GM23338 (cell line): Measurements from ENCODE around the gene QSOX1. TPM values are rescaled to one million over a fixed set of nuclear protein-coding genes. Genes with fewer than 3 reads are reported as not detected.

Experiments used
- ATAC-seq: fragments of 200-7000 bp; cut with Tn5 transposase; 3 replicates; pipeline ENCODE4 v1.9.1; 2020
- DNase-seq: peaks from one replicate; pipeline ENCODE4 v3.0.0-alpha.2; 2015; ENCODE audit warnings: low spot score
- H2AFZ ChIP-seq: fragments of 200-600 bp; sonication (generic); 2 replicates; pipeline ENCODE4 v1.8.0; 2016; ENCODE audit warnings: antibody characterized with exemption, mild to moderate bottlenecking, moderate library complexity
- H3F3A ChIP-seq: fragments of 200-600 bp; sonication (generic); replicated peaks from 2 replicates; pipeline ENCODE4 v1.8.0; 2017; ENCODE audit warnings: antibody characterized with exemption, mixed run types, low read depth
- H3K27ac ChIP-seq: fragments of 200-600 bp; sonication (generic); 2 replicates; pipeline ENCODE4 v1.6.1; 2016; ENCODE audit warnings: low read depth
- H3K27me3 ChIP-seq: fragments of 200-600 bp; sonication (generic); 2 replicates; pipeline ENCODE4 v1.8.0; 2016; ENCODE audit warnings: mild to moderate bottlenecking, mixed run types, moderate library complexity; ENCODE audit not compliant: insufficient read depth
- H3K36me3 ChIP-seq: fragments of 200-600 bp; sonication (generic); 2 replicates; pipeline ENCODE4 v1.8.0; 2016; ENCODE audit warnings: mild to moderate bottlenecking; ENCODE audit not compliant: insufficient read depth
- H3K4me1 ChIP-seq: fragments of 200-600 bp; sonication (generic); 2 replicates; pipeline ENCODE4 v1.8.0; 2016; ENCODE audit warnings: mild to moderate bottlenecking, moderate library complexity; ENCODE audit not compliant: insufficient read depth
- H3K4me2 ChIP-seq: fragments of 200-600 bp; sonication (generic); 2 replicates; pipeline ENCODE4 v1.7.1; 2017; ENCODE audit warnings: mixed run types
- H3K4me3 ChIP-seq: fragments of 200-600 bp; sonication (generic); 2 replicates; pipeline ENCODE4 v1.6.1; 2016; ENCODE audit warnings: mixed run types
- H3K79me2 ChIP-seq: fragments of 200-600 bp; sonication (generic); replicated peaks from 2 replicates; pipeline ENCODE4 v1.8.0; 2017; ENCODE audit warnings: mild to moderate bottlenecking; ENCODE audit not compliant: insufficient read depth
- H3K9me2 ChIP-seq: fragments of 200-600 bp; sonication (generic); 2 replicates; pipeline ENCODE4 v1.8.0; 2017; ENCODE audit not compliant: insufficient read depth
- H4K20me1 ChIP-seq: fragments of 200-600 bp; sonication (generic); replicated peaks from 2 replicates; pipeline ENCODE4 v1.8.0; 2017; ENCODE audit warnings: mild to moderate bottlenecking; ENCODE audit not compliant: insufficient read depth
- H3K27ac Mint-ChIP-seq: 2 replicates; pipeline ENCODE4 v1.8.0; 2020; ENCODE audit warnings: inconsistent platforms, mild to moderate bottlenecking, moderate library complexity, mixed read lengths
- H3K27me3 Mint-ChIP-seq: 3 replicates; pipeline ENCODE4 v1.8.0; 2022; ENCODE audit warnings: low read depth, mild to moderate bottlenecking, moderate library complexity, mixed read lengths, inconsistent platforms; ENCODE audit not compliant: insufficient read depth, poor library complexity
- H3K36me3 Mint-ChIP-seq: 3 replicates; pipeline ENCODE4 v1.8.0; 2021; ENCODE audit warnings: low read depth, mild to moderate bottlenecking, inconsistent platforms, moderate library complexity, mixed read lengths
- H3K4me1 Mint-ChIP-seq: 3 replicates; pipeline ENCODE4 v1.8.0; 2020; ENCODE audit warnings: mild to moderate bottlenecking, inconsistent platforms, mixed read lengths
- H3K4me3 Mint-ChIP-seq: 3 replicates; pipeline ENCODE4 v1.8.0; 2021; ENCODE audit warnings: moderate library complexity, mild to moderate bottlenecking, inconsistent platforms, mixed read lengths
- H3K9me3 Mint-ChIP-seq: 3 replicates; pipeline ENCODE4 v1.8.0; 2020; ENCODE audit warnings: moderate library complexity, mild to moderate bottlenecking, inconsistent platforms, mixed read lengths
- CREB1 ChIP-seq: fragments of 250-450 bp; sonication (Bioruptor Pico); IDR thresholded peaks from 2 replicates; pipeline ENCODE4 v1.5.0; 2020; ENCODE audit warnings: low read depth, mild to moderate bottlenecking, moderate library complexity
- EZH2 ChIP-seq: fragments of 200-600 bp; sonication (generic); IDR thresholded peaks from one replicate; pipeline ENCODE4 v1.8.0; 2017; ENCODE audit warnings: antibody characterized with exemption, mild to moderate bottlenecking, low read depth; ENCODE audit not compliant: unreplicated experiment
- EZH2phosphoT487 ChIP-seq: fragments of 200-600 bp; sonication (generic); IDR thresholded peaks from one replicate; pipeline ENCODE4 v1.8.1; 2018; ENCODE audit warnings: antibody characterized with exemption; ENCODE audit not compliant: unreplicated experiment
- JUNB ChIP-seq: IDR thresholded peaks from one replicate; pipeline ENCODE4 v1.6.1; 2016; ENCODE audit warnings: antibody characterized with exemption; ENCODE audit not compliant: unreplicated experiment
- NANOG ChIP-seq: IDR thresholded peaks from 2 replicates; pipeline ENCODE4 v1.6.1; 2016; ENCODE audit warnings: antibody characterized with exemption, borderline replicate concordance
- POLR2AphosphoS5 ChIP-seq: IDR thresholded peaks from 2 replicates; pipeline ENCODE4 v1.6.1; 2016; ENCODE audit warnings: antibody characterized with exemption, low read depth
- STAT1 ChIP-seq: IDR thresholded peaks from one replicate; pipeline ENCODE4 v1.6.1; 2016; ENCODE audit warnings: antibody characterized with exemption; ENCODE audit not compliant: unreplicated experiment
- ZNF114 ChIP-seq: fragments of 250-450 bp; sonication (Bioruptor Pico); IDR thresholded peaks from 2 replicates; pipeline ENCODE4 v1.5.0; 2020; ENCODE audit warnings: mild to moderate bottlenecking, moderate library complexity
- ZNF331 ChIP-seq: fragments of 250-450 bp; sonication (Bioruptor Pico); IDR thresholded peaks from 2 replicates; pipeline ENCODE4 v1.5.0; 2020; ENCODE audit warnings: low read depth, mild to moderate bottlenecking, moderate library complexity
- ZNF462 ChIP-seq: fragments of 250-450 bp; sonication (Bioruptor Pico); IDR thresholded peaks from 2 replicates; pipeline ENCODE4 v1.5.0; 2020; ENCODE audit warnings: mild to moderate bottlenecking, moderate library complexity
- polyA plus RNA-seq: library from polyadenylated mRNA; unstranded; fragments of >200 nt; fragmentation: Nextera tagmentation; extraction: Ambion mirVana; gene quantifications from 2 replicates; pipeline ENCODE4 v1.2.1, GENCODE V29; 2016
- total RNA-seq: library from RNA; depleted of rRNA; stranded (reverse); fragments of >200 nt; shearing (Covaris generic); gene quantifications from 2 replicates; pipeline ENCODE4 v1.2.3, GENCODE V29; 2014
- TF ChIP-seq, protein P1 (sequence below): IDR thresholded peaks from one replicate; pipeline ENCODE4 v1.6.1; 2018; ENCODE audit warnings: antibody characterized with exemption; ENCODE audit not compliant: unreplicated experiment

Gene QSOX1
- total and polyA plus RNA-seq, 2 experiments from 2014 or later, result 47.8 to 119 TPM

- no peak overlapping the region for H3K27ac ChIP-seq
- H3K27me3 Mint-ChIP-seq, result peaks cover 21% of the 10 kb centered on the region
- H3K4me2 ChIP-seq, result no peak overlapping the region
- H3K79me2 ChIP-seq, result no peaks in the 10 kb centered on the region
- H3K4me1 ChIP-seq, result peaks cover 36% of the 10 kb centered on the region
- no peaks in the 10 kb centered on the region for H3K9me2 ChIP-seq
- 0 out of 2 replicates have a peak, but pooled peaks cover 3% of the 10 kb centered on the region for H4K20me1 ChIP-seq
- H3K36me3 ChIP-seq, result no peaks in the 10 kb centered on the region
- no peak for DNase-seq
- H2AFZ ChIP-seq, result no peak overlapping the region
- TF ChIP-seq STAT1 (no peak), CREB1 (no peak)
- no peaks in the 10 kb centered on the region; the same call in 2 of the 3 replicates for H3K36me3 Mint-ChIP-seq
- no peaks in the 10 kb centered on the region for H3K9me3 Mint-ChIP-seq
- peaks cover 54% of the 10 kb centered on the region for H3K4me1 Mint-ChIP-seq
- H3K27ac Mint-ChIP-seq, result 0 out of 2 replicates have a peak overlapping the region, but pooled peaks have one; percentile 17
- H3K27me3 ChIP-seq, result no peaks in the 10 kb centered on the region
- H3F3A ChIP-seq, result 0 out of 2 replicates have a peak, but pooled peaks cover 2% of the 10 kb centered on the region
- no peak overlapping the region for H3K4me3 ChIP-seq
- no peak for ATAC-seq
- H3K4me3 Mint-ChIP-seq, result no peak overlapping the region
Observed at GRCh38 chr1:180246579-180246978, 91.9 kb downstream of the QSOX1 start.

GRCh38 chr1:180247061-180247460 lies 92.4 kb downstream of the QSOX1 start:
- no peak overlapping the region for H3K4me3 Mint-ChIP-seq
- no peaks in the 10 kb centered on the region for H3K27me3 ChIP-seq
- H4K20me1 ChIP-seq, result 0 out of 2 replicates have a peak, but pooled peaks cover 3% of the 10 kb centered on the region
- H3K9me2 ChIP-seq, result no peaks in the 10 kb centered on the region
- no peaks in the 10 kb centered on the region for H3K9me3 Mint-ChIP-seq
- H3K36me3 ChIP-seq, result no peaks in the 10 kb centered on the region
- H2AFZ ChIP-seq, result no peak overlapping the region
- no peaks in the 10 kb centered on the region for H3K79me2 ChIP-seq
- H3K27me3 Mint-ChIP-seq, result peaks cover 21% of the 10 kb centered on the region
- 0 out of 2 replicates have a peak, but pooled peaks cover 2% of the 10 kb centered on the region for H3F3A ChIP-seq
- no peaks in the 10 kb centered on the region; the same call in 2 of the 3 replicates for H3K36me3 Mint-ChIP-seq
- ATAC-seq (no peak), DNase-seq (no peak)
- H3K4me1 Mint-ChIP-seq, result peaks cover 52% of the 10 kb centered on the region
- H3K4me3 ChIP-seq, result no peak overlapping the region
- H3K4me1 ChIP-seq, result peaks cover 33% of the 10 kb centered on the region
- H3K4me2 ChIP-seq, result no peak overlapping the region
- no peak overlapping the region for H3K27ac ChIP-seq
- H3K27ac Mint-ChIP-seq, result 0 out of 2 replicates have a peak overlapping the region, but pooled peaks have one; percentile 17
- TF ChIP-seq NANOG (no peak), ZNF462 (CRISPR knock-in tag) (no peak), CREB1 (no peak), EZH2 (no peak), JUNB (no peak), ZNF331 (CRISPR knock-in tag) (no peak), ZNF114 (CRISPR knock-in tag) (no peak), EZH2phosphoT487 (no peak), POLR2AphosphoS5 (no peak)
- TF ChIP-seq, protein P1, sequence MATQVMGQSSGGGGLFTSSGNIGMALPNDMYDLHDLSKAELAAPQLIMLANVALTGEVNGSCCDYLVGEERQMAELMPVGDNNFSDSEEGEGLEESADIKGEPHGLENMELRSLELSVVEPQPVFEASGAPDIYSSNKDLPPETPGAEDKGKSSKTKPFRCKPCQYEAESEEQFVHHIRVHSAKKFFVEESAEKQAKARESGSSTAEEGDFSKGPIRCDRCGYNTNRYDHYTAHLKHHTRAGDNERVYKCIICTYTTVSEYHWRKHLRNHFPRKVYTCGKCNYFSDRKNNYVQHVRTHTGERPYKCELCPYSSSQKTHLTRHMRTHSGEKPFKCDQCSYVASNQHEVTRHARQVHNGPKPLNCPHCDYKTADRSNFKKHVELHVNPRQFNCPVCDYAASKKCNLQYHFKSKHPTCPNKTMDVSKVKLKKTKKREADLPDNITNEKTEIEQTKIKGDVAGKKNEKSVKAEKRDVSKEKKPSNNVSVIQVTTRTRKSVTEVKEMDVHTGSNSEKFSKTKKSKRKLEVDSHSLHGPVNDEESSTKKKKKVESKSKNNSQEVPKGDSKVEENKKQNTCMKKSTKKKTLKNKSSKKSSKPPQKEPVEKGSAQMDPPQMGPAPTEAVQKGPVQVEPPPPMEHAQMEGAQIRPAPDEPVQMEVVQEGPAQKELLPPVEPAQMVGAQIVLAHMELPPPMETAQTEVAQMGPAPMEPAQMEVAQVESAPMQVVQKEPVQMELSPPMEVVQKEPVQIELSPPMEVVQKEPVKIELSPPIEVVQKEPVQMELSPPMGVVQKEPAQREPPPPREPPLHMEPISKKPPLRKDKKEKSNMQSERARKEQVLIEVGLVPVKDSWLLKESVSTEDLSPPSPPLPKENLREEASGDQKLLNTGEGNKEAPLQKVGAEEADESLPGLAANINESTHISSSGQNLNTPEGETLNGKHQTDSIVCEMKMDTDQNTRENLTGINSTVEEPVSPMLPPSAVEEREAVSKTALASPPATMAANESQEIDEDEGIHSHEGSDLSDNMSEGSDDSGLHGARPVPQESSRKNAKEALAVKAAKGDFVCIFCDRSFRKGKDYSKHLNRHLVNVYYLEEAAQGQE, result no peak
